ENCODE measurements around the gene AMPH. TPM values are rescaled to one million over a fixed set of nuclear protein-coding genes. Genes with fewer than 3 reads are reported as not detected.

AMPH gene
- total and polyA plus RNA-seq, 2 donors, result 1.3 to 1.4 TPM

GRCh38 chr7:38535073-38535472 lies 96.1 kb downstream of the AMPH start:
- H3K9me3 ChIP-seq (ENCODE audit: control insufficient read depth in 2 of 2, insufficient read depth in 1 of 2, low read length in 1 of 2), result no peaks in the 10 kb centered on the region
- H3K4me3 ChIP-seq (ENCODE audit: low read length in 2 of 2), result no peak overlapping the region
- H3K4me1 ChIP-seq (ENCODE audit: control insufficient read depth in 2 of 2, insufficient read depth in 2 of 2, low read length in 2 of 2), result no peaks in the 10 kb centered on the region
- H3K27me3 ChIP-seq (ENCODE audit: control insufficient read depth in 2 of 2, insufficient read depth in 1 of 2, low read length in 1 of 2), result no peaks in the 10 kb centered on the region
- DNase-seq (ENCODE audit: low read depth in 6 of 9, low spot score in 9 of 9), result no peak
- H3K36me3 ChIP-seq (ENCODE audit: control insufficient read depth in 2 of 2, insufficient read depth in 2 of 2, low read length in 1 of 2), result no peaks in the 10 kb centered on the region
- 94% methylated on average over 2 of the region's 2 CpGs for WGBS
- no peak overlapping the region for H3K27ac ChIP-seq (ENCODE audit: low read depth in 1 of 2, low read length in 1 of 2)

GRCh38 chr7:38525857-38526256 lies 105.3 kb downstream of the AMPH start:
- no peaks in the 10 kb centered on the region for H3K9me3 ChIP-seq (ENCODE audit: control insufficient read depth in 2 of 2, insufficient read depth in 1 of 2, low read length in 1 of 2)
- H3K27ac ChIP-seq (ENCODE audit: low read depth in 1 of 2, low read length in 1 of 2), result no peak overlapping the region
- 100% methylated on average over 1 of the region's 1 CpG for WGBS
- H3K27me3 ChIP-seq (ENCODE audit: control insufficient read depth in 2 of 2, insufficient read depth in 1 of 2, low read length in 1 of 2), result no peaks in the 10 kb centered on the region
- no peak overlapping the region for H3K4me3 ChIP-seq (ENCODE audit: low read length in 2 of 2)
- no peak for DNase-seq (ENCODE audit: low read depth in 6 of 9, low spot score in 9 of 9)
- no peaks in the 10 kb centered on the region for H3K36me3 ChIP-seq (ENCODE audit: control insufficient read depth in 2 of 2, insufficient read depth in 2 of 2, low read length in 1 of 2)
- no peaks in the 10 kb centered on the region for H3K4me1 ChIP-seq (ENCODE audit: control insufficient read depth in 2 of 2, insufficient read depth in 2 of 2, low read length in 2 of 2)

- 70% methylated on average over 1 of the region's 1 CpG for WGBS
- Histone ChIP-seq H3K4me1 (ENCODE audit: control insufficient read depth in 2 of 2, insufficient read depth in 2 of 2, low read length in 2 of 2) (no peaks in the 10 kb centered on the region), H3K36me3 (ENCODE audit: control insufficient read depth in 2 of 2, insufficient read depth in 2 of 2, low read length in 1 of 2) (no peaks in the 10 kb centered on the region), H3K27me3 (ENCODE audit: control insufficient read depth in 2 of 2, insufficient read depth in 1 of 2, low read length in 1 of 2) (no peaks in the 10 kb centered on the region), H3K4me3 (ENCODE audit: low read length in 2 of 2) (no peak overlapping the region), H3K27ac (ENCODE audit: low read depth in 1 of 2, low read length in 1 of 2) (no peak overlapping the region), H3K9me3 (ENCODE audit: control insufficient read depth in 2 of 2, insufficient read depth in 1 of 2, low read length in 1 of 2) (no peaks in the 10 kb centered on the region)
- no peak for DNase-seq (ENCODE audit: low read depth in 6 of 9, low spot score in 9 of 9)
These were observed 106.4 kb downstream of the AMPH start for GRCh38 chr7:38524786-38525185.

GRCh38 chr7:38520741-38521140 lies 110.4 kb downstream of the AMPH start:
- no peak overlapping the region for H3K27ac ChIP-seq (ENCODE audit: low read depth in 1 of 2, low read length in 1 of 2)
- H3K36me3 ChIP-seq (ENCODE audit: control insufficient read depth in 2 of 2, insufficient read depth in 2 of 2, low read length in 1 of 2), result no peaks in the 10 kb centered on the region
- WGBS, result 75% methylated on average over 2 of the region's 2 CpGs
- no peaks in the 10 kb centered on the region for H3K4me1 ChIP-seq (ENCODE audit: control insufficient read depth in 2 of 2, insufficient read depth in 2 of 2, low read length in 2 of 2)
- H3K27me3 ChIP-seq (ENCODE audit: control insufficient read depth in 2 of 2, insufficient read depth in 1 of 2, low read length in 1 of 2), result no peaks in the 10 kb centered on the region
- no peak for DNase-seq (ENCODE audit: low read depth in 6 of 9, low spot score in 9 of 9)
- H3K4me3 ChIP-seq (ENCODE audit: low read length in 2 of 2), result no peak overlapping the region
- peaks cover 2 to 8% of the 10 kb centered on the region in 2 donors for H3K9me3 ChIP-seq (ENCODE audit: control insufficient read depth in 2 of 2, insufficient read depth in 1 of 2, low read length in 1 of 2)

- H3K4me1 ChIP-seq (ENCODE audit: control insufficient read depth in 2 of 2, insufficient read depth in 2 of 2, low read length in 2 of 2), result no peaks in the 10 kb centered on the region
- H3K4me3 ChIP-seq (ENCODE audit: low read length in 2 of 2), result no peak overlapping the region
- no peak for DNase-seq (ENCODE audit: low read depth in 6 of 9, low spot score in 9 of 9)
- 88% methylated on average over 1 of the region's 1 CpG for WGBS
- H3K9me3 ChIP-seq (ENCODE audit: control insufficient read depth in 2 of 2, insufficient read depth in 1 of 2, low read length in 1 of 2), result peaks cover 2 to 8% of the 10 kb centered on the region in 2 donors
- no peak overlapping the region for H3K27ac ChIP-seq (ENCODE audit: low read depth in 1 of 2, low read length in 1 of 2)
- H3K27me3 ChIP-seq (ENCODE audit: control insufficient read depth in 2 of 2, insufficient read depth in 1 of 2, low read length in 1 of 2), result no peaks in the 10 kb centered on the region
- H3K36me3 ChIP-seq (ENCODE audit: control insufficient read depth in 2 of 2, insufficient read depth in 2 of 2, low read length in 1 of 2), result no peaks in the 10 kb centered on the region
These were observed 112.6 kb downstream of the AMPH start for GRCh38 chr7:38518541-38518940.

- Histone ChIP-seq H3K4me3 (ENCODE audit: low read length in 2 of 2) (no peak overlapping the region), H3K4me1 (ENCODE audit: control insufficient read depth in 2 of 2, insufficient read depth in 2 of 2, low read length in 2 of 2) (no peaks in the 10 kb centered on the region), H3K9me3 (ENCODE audit: control insufficient read depth in 2 of 2, insufficient read depth in 1 of 2, low read length in 1 of 2) (peaks cover 2 to 8% of the 10 kb centered on the region in 2 donors), H3K27ac (ENCODE audit: low read depth in 1 of 2, low read length in 1 of 2) (no peak overlapping the region), H3K27me3 (ENCODE audit: control insufficient read depth in 2 of 2, insufficient read depth in 1 of 2, low read length in 1 of 2) (no peaks in the 10 kb centered on the region), H3K36me3 (ENCODE audit: control insufficient read depth in 2 of 2, insufficient read depth in 2 of 2, low read length in 1 of 2) (no peaks in the 10 kb centered on the region)
- 93% methylated on average over 2 of the region's 2 CpGs for WGBS
- no peak for DNase-seq (ENCODE audit: low read depth in 6 of 9, low spot score in 9 of 9)
These were observed 118.5 kb downstream of the AMPH start for GRCh38 chr7:38512704-38513103.

GRCh38 chr7:38512291-38512690 lies 118.9 kb downstream of the AMPH start:
- 96% methylated on average over 2 of the region's 2 CpGs for WGBS
- Histone ChIP-seq H3K27ac (ENCODE audit: low read depth in 1 of 2, low read length in 1 of 2) (no peak overlapping the region), H3K9me3 (ENCODE audit: control insufficient read depth in 2 of 2, insufficient read depth in 1 of 2, low read length in 1 of 2) (peaks cover 2 to 8% of the 10 kb centered on the region in 2 donors), H3K4me1 (ENCODE audit: control insufficient read depth in 2 of 2, insufficient read depth in 2 of 2, low read length in 2 of 2) (no peaks in the 10 kb centered on the region), H3K4me3 (ENCODE audit: low read length in 2 of 2) (no peak overlapping the region), H3K27me3 (ENCODE audit: control insufficient read depth in 2 of 2, insufficient read depth in 1 of 2, low read length in 1 of 2) (no peaks in the 10 kb centered on the region), H3K36me3 (ENCODE audit: control insufficient read depth in 2 of 2, insufficient read depth in 2 of 2, low read length in 1 of 2) (no peaks in the 10 kb centered on the region)
- DNase-seq (ENCODE audit: low read depth in 6 of 9, low spot score in 9 of 9), result no peak

- Histone ChIP-seq H3K4me3 (ENCODE audit: low read length in 2 of 2) (no peak overlapping the region), H3K27me3 (ENCODE audit: control insufficient read depth in 2 of 2, insufficient read depth in 1 of 2, low read length in 1 of 2) (no peaks in the 10 kb centered on the region), H3K27ac (ENCODE audit: low read depth in 1 of 2, low read length in 1 of 2) (no peak overlapping the region), H3K9me3 (ENCODE audit: control insufficient read depth in 2 of 2, insufficient read depth in 1 of 2, low read length in 1 of 2) (no peaks in the 10 kb centered on the region), H3K4me1 (ENCODE audit: control insufficient read depth in 2 of 2, insufficient read depth in 2 of 2, low read length in 2 of 2) (no peaks in the 10 kb centered on the region), H3K36me3 (ENCODE audit: control insufficient read depth in 2 of 2, insufficient read depth in 2 of 2, low read length in 1 of 2) (no peaks in the 10 kb centered on the region)
- no peak for DNase-seq (ENCODE audit: low read depth in 6 of 9, low spot score in 9 of 9)
- whole genome bisulfite sequencing, result 95% methylated on average over 2 of the region's 2 CpGs
These were observed 123.8 kb downstream of the AMPH start for GRCh38 chr7:38507384-38507783.

- 94% methylated on average over 3 of the region's 3 CpGs for WGBS
These were observed 124.4 kb downstream of the AMPH start for GRCh38 chr7:38506756-38507155.

GRCh38 chr7:38506004-38506403 lies 125.2 kb downstream of the AMPH start:
- no peaks in the 10 kb centered on the region for H3K4me1 ChIP-seq (ENCODE audit: control insufficient read depth in 2 of 2, insufficient read depth in 2 of 2, low read length in 2 of 2)
- no peaks in the 10 kb centered on the region for H3K9me3 ChIP-seq (ENCODE audit: control insufficient read depth in 2 of 2, insufficient read depth in 1 of 2, low read length in 1 of 2)
- no peak overlapping the region for H3K27ac ChIP-seq (ENCODE audit: low read depth in 1 of 2, low read length in 1 of 2)
- DNase-seq (ENCODE audit: low read depth in 6 of 9, low spot score in 9 of 9), result no peak
- no peaks in the 10 kb centered on the region for H3K27me3 ChIP-seq (ENCODE audit: control insufficient read depth in 2 of 2, insufficient read depth in 1 of 2, low read length in 1 of 2)
- no peak overlapping the region for H3K4me3 ChIP-seq (ENCODE audit: low read length in 2 of 2)
- H3K36me3 ChIP-seq (ENCODE audit: control insufficient read depth in 2 of 2, insufficient read depth in 2 of 2, low read length in 1 of 2), result no peaks in the 10 kb centered on the region
- WGBS, result 99% methylated on average over 1 of the region's 1 CpG

More at GRCh38 chr7:38506756-38507155, 124.4 kb downstream of the AMPH start:
- H3K36me3 ChIP-seq (ENCODE audit: control insufficient read depth in 2 of 2, insufficient read depth in 2 of 2, low read length in 1 of 2), result no peaks in the 10 kb centered on the region
- H3K9me3 ChIP-seq (ENCODE audit: control insufficient read depth in 2 of 2, insufficient read depth in 1 of 2, low read length in 1 of 2), result no peaks in the 10 kb centered on the region
- no peak overlapping the region for H3K27ac ChIP-seq (ENCODE audit: low read depth in 1 of 2, low read length in 1 of 2)
- H3K4me3 ChIP-seq (ENCODE audit: low read length in 2 of 2), result no peak overlapping the region
- DNase-seq (ENCODE audit: low read depth in 6 of 9, low spot score in 9 of 9), result no peak
- H3K27me3 ChIP-seq (ENCODE audit: control insufficient read depth in 2 of 2, insufficient read depth in 1 of 2, low read length in 1 of 2), result no peaks in the 10 kb centered on the region
- no peaks in the 10 kb centered on the region for H3K4me1 ChIP-seq (ENCODE audit: control insufficient read depth in 2 of 2, insufficient read depth in 2 of 2, low read length in 2 of 2)

Data from thymus (tissue), 11 donors.